ENCODE data around the gene SGMS1. TPM values are rescaled to one million over a fixed set of nuclear protein-coding genes. Genes with fewer than 3 reads are reported as not detected.

SGMS1 gene
- total RNA-seq, 4 donors from 2014 or later, result 107 to 234 (median 134) TPM

DNA sequence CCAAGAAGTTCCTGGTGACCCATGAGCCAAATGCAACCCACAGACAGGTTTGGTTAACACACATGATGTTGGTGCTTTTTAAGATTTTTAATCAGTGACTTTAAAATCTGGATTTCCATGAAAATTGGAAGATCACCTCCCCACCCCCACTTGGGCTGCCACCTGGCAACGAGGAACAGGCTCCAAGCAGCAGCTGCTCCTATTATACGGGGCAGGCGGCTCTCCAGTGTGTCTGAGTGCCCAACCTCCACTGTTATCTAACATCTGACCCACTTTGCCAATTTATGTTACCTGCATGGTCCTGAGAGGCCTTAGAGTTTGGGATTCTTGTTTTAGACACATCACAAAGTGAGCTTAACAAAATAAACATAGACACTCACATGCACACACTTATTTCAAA lies 56.4 kb downstream of the SGMS1 start:
- Histone ChIP-seq H3K27me3 (no peaks in the 10 kb centered on the region), H3K36me3 (no peaks in the 10 kb centered on the region), H3K4me3 (no peak overlapping the region), H3K4me1 (peaks cover 0 to 25% (median 4%) of the 10 kb centered on the region in 4 donors), H3K9me3 (no peaks in the 10 kb centered on the region), H3K27ac (no peak overlapping the region)
- WGBS, 2 donors, result 55 to 70% methylated on average over 3 of the region's 3 CpGs
- DNase-seq (ENCODE audit: low spot score in 2 of 2), result no peak
- no peak for TF ChIP-seq EP300 (IDR thresholded peaks at IDR 0.05)
- TF ChIP-seq CTCF (IDR thresholded peaks at IDR 0.05), result no peak
- TF ChIP-seq POLR2A (IDR thresholded peaks at IDR 0.05), result no peak

DNA sequence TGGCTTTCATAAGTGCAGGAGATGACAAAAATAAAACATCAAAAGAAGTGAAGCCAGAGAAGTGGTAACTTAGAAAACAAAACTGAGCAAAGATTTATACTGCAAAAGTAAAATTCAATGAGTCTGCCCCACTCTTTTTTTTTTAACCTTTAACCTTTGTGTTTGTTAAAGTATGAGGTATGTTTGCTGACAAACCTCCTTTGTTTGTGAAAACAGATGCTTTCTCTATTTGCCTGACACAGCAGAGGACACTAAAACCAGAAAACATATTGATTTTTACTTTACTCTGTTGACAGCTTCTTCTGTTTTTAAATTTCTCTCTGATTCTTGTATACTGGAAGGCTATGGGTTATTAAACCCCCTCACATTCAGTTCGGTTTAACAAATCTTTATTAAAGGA lies 57.6 kb downstream of the SGMS1 start:
- Histone ChIP-seq H3K27me3 (no peaks in the 10 kb centered on the region), H3K9me3 (no peaks in the 10 kb centered on the region), H3K36me3 (no peaks in the 10 kb centered on the region), H3K4me3 (no peak overlapping the region), H3K27ac (no peak overlapping the region), H3K4me1 (peaks cover 0 to 32% (median 3%) of the 10 kb centered on the region in 4 donors)
- 0 to 26% methylated on average over 1 of the region's 1 CpG for WGBS, 2 donors
- DNase-seq (ENCODE audit: low spot score in 2 of 2), result no peak
- no peak for TF ChIP-seq POLR2A (IDR thresholded peaks at IDR 0.05)
- no peak for TF ChIP-seq CTCF (IDR thresholded peaks at IDR 0.05)
- no peak for TF ChIP-seq EP300 (IDR thresholded peaks at IDR 0.05)

DNA sequence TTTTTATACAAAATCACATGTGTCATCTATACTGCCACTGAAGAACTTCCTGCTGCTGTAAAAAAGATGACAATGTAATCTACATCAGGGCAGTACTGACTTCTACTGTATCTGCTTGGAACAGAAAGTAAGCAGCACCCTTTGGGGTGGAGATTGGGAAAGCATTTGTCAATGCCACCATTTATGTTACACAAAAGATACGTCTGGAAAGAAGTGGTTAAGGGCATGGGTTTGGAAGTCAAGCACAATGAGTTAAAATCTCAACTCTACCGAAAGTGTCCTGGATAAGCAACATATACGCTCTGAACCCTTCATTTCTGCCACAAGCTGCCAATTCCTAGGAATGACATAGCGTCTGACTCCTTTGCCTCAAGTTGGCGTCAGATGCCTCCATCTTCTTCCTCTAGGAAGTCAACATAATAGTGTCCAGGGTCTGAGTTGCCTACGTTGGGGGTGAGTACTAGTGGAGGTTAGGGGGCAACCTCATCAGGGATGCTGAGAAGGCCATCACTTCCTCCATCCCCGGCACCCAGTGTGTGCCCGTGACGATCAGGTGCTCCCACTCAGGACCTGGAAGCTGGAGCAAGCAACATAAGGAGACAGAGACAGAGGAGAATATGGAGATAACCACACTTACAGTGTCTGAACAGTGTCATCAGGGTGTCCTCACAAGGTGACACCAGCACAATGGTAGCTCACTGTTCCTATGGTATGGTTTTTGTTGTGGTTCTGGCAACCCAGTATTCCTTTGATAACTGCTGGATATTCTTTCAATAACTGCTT lies 58.3 kb downstream of the SGMS1 start:
- Histone ChIP-seq H3K9me3 (no peaks in the 10 kb centered on the region), H3K36me3 (no peaks in the 10 kb centered on the region), H3K27ac (no peak overlapping the region), H3K27me3 (no peaks in the 10 kb centered on the region), H3K4me3 (no peak overlapping the region), H3K4me1 (peaks cover 0 to 38% (median 9%) of the 10 kb centered on the region in 4 donors)
- TF ChIP-seq CTCF (IDR thresholded peaks at IDR 0.05), result no peak
- TF ChIP-seq POLR2A (IDR thresholded peaks at IDR 0.05), result no peak
- TF ChIP-seq EP300 (IDR thresholded peaks at IDR 0.05), result no peak
- DNase-seq (ENCODE audit: low spot score in 2 of 2), result no peak
- WGBS, 2 donors, result 87 to 92% methylated on average over 9 of the region's 9 CpGs

GRCh38 chr10:50563906-50564305 lies 59.9 kb downstream of the SGMS1 start:
- Histone ChIP-seq H3K27ac (no peak overlapping the region), H3K4me3 (no peak overlapping the region), H3K9me3 (no peaks in the 10 kb centered on the region), H3K36me3 (no peaks in the 10 kb centered on the region), H3K4me1 (peaks cover 0 to 40% (median 9%) of the 10 kb centered on the region in 4 donors), H3K27me3 (no peaks in the 10 kb centered on the region)
- TF ChIP-seq EP300 (IDR thresholded peaks at IDR 0.05), result no peak
- no peak for TF ChIP-seq POLR2A (IDR thresholded peaks at IDR 0.05)
- TF ChIP-seq CTCF (IDR thresholded peaks at IDR 0.05), result no peak
- 84 to 91% methylated on average over 5 of the region's 5 CpGs for WGBS, 2 donors
- DNase-seq (ENCODE audit: low spot score in 2 of 2), result no peak

DNA sequence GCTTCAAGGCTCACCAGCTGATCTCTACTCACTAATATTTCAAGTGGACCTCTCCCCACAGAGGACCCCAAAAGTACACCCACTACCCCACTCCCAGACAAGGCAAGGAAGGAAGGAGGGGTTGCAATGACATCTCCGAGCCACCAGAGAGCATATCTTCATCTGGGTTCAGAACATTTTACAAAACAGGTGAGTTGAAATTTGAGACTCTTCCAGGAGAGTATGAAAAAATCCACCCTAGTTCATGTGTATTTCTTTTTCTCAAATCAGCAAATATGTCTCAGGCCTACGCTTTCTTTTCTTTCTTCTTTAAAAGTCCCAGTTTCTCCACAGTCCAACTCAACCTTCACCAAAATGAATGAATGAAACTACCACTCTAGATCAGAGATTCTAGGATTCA lies 61.9 kb downstream of the SGMS1 start:
- Histone ChIP-seq H3K4me1 (peaks cover 0 to 60% (median 12%) of the 10 kb centered on the region in 4 donors), H3K9me3 (no peaks in the 10 kb centered on the region), H3K36me3 (no peaks in the 10 kb centered on the region), H3K27ac (peak overlapping the region in 3 of 4 donors; percentile 12 to 70 (median 38)), H3K27me3 (no peaks in the 10 kb centered on the region), H3K4me3 (no peak overlapping the region)
- 66 to 88% methylated on average over 2 of the region's 2 CpGs for WGBS, 2 donors
- TF ChIP-seq EP300 (IDR thresholded peaks at IDR 0.05), result no peak
- TF ChIP-seq CTCF (IDR thresholded peaks at IDR 0.05), result peak; percentile 19 to 53 (median 42)
- TF ChIP-seq POLR2A (IDR thresholded peaks at IDR 0.05), result no peak
- DNase-seq (ENCODE audit: low spot score in 2 of 2), result no peak
